Measurements from ENCODE around the gene PAPOLA.
"Not testable (repeated sequence)": the region's sequence is repeated elsewhere in the genome, so short reads cannot be mapped to it uniquely, and the experiment has no call there.

Gene PAPOLA

DNA sequence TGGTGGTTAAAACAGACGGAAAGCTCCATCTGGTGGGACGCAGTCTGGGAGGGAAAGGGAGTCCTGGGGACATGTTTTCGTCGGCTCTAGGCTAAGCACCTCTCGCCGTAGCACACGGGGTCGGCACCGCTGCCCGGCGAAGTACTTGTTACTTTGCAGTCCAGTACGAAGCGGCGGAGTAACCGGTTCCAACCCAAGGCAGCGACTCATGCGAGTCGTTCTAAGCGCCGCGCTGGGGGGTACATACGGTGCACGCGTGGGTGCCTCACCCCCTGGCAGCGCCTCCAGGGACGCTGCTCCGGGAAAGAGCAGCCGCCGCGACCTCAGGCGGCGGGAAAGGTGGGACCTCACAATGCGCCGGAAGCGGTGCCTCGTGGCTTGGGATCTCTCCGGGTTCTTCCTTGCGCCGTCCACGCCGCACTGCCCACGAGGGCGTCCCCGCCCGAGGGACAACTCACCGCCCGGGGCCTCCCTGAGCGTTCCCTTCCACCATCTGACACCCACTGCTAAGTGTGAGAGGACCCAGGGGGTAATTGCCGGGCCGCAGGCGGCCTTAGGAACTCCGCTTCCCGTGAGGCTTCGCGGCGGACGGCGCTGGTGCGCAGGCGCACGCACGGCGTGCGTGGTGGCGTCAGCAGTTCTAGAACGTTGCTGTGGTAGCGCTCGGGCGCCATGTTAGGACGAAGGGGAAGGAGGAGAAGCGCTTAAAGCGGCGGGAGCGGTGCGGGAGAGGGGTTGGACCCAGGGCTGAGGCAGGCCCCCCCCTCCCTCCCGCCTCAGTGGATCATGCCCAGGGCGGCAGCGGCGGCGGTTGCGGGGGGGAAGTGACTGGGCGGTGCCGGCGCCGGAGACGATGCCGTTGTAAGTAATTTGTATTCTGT lies at the start of gene PAPOLA:
Gene PAPOLA, plus strand, starts transcription at position 643 of the 881 bp plus-strand sequence. Its CDS starts 211 bp downstream, at position 854.
- H3K4me1 ChIP-seq (ENCODE audit: control insufficient read depth, insufficient read depth, low read length) = peaks cover 15% of the 10 kb centered on the region
- H3K9ac ChIP-seq (ENCODE audit: low read length) = peak within 1 kb of the TSS; percentile 83
- no peaks in the 10 kb centered on the region for H3K27me3 ChIP-seq (ENCODE audit: control insufficient read depth, insufficient read depth, low read length)

GRCh38 chr14:96452684-96453083 lies 49.5 kb upstream of the PAPOLA start:
- Histone ChIP-seq H3K36me3 (ENCODE audit: control insufficient read depth, insufficient read depth, low read length) (no peaks in the 10 kb centered on the region), H3K27ac (ENCODE audit: low read depth, low read length) (no peak overlapping the region), H3K27me3 (ENCODE audit: control insufficient read depth, insufficient read depth, low read length) (no peaks in the 10 kb centered on the region), H3K4me3 (ENCODE audit: low read length) (no peak overlapping the region), H3K4me1 (ENCODE audit: control insufficient read depth, insufficient read depth, low read length) (no peaks in the 10 kb centered on the region), H3K9ac (ENCODE audit: low read length) (no peak overlapping the region)

More for the DNA sequence above, at the start of gene PAPOLA:
- Histone ChIP-seq H3K27ac (ENCODE audit: low read depth, low read length) (peak within 1 kb of the TSS; percentile 89), H3K36me3 (ENCODE audit: control insufficient read depth, insufficient read depth, low read length) (no peaks in the 10 kb centered on the region), H3K4me3 (ENCODE audit: low read length) (peak within 1 kb of the TSS; percentile 65)

DNA sequence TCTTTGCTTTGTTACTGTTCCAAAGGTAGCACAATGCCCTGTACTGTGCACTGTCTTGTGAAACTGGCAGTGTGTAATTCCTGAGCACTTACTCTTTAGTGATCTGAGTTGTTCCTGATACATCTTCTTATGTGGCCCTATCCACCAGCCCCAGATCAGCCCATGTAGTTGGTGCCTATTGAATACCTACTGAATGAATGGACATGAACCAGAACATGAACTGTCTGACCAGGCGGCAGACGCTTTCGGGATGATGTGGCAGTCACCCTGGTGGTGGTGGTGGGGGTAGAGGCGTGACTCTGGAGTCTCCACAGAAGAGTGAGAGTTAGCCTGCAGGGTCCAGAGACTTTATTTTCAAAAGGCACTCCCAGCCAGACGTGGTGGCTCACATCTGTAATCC lies 46.6 kb upstream of the PAPOLA start:
- Histone ChIP-seq H3K9ac (ENCODE audit: low read length) (no peak overlapping the region), H3K4me1 (ENCODE audit: control insufficient read depth, insufficient read depth, low read length) (no peaks in the 10 kb centered on the region), H3K27me3 (ENCODE audit: control insufficient read depth, insufficient read depth, low read length) (no peaks in the 10 kb centered on the region), H3K36me3 (ENCODE audit: control insufficient read depth, insufficient read depth, low read length) (no peaks in the 10 kb centered on the region), H3K27ac (ENCODE audit: low read depth, low read length) (no peak overlapping the region), H3K4me3 (ENCODE audit: low read length) (no peak overlapping the region)

DNA sequence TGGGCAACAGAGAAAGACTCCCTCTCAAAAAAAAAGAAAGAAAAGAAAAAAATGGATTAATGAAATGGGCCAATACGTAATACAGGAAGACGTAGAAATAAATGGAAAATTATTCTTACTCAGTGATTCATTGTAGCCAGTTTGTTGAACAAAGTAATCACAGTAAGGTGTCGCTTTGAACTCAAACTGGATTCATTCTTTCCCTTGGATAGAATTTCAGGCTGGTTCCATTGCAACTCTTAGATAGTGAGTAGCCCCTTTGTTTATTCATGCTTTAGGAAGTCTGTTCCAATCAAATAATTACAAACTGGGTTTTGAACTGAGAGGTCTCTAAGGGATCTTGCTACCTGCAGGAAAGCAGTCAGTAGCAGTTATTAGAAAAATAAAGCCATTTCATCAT lies 42.3 kb upstream of the PAPOLA start:
- H3K9ac ChIP-seq (ENCODE audit: low read length) = no peak overlapping the region
- H3K4me1 ChIP-seq (ENCODE audit: control insufficient read depth, insufficient read depth, low read length) = no peaks in the 10 kb centered on the region
- H3K27me3 ChIP-seq (ENCODE audit: control insufficient read depth, insufficient read depth, low read length) = no peaks in the 10 kb centered on the region
- no peak overlapping the region for H3K27ac ChIP-seq (ENCODE audit: low read depth, low read length)
- H3K4me3 ChIP-seq (ENCODE audit: low read length) = no peak overlapping the region
- H3K36me3 ChIP-seq (ENCODE audit: control insufficient read depth, insufficient read depth, low read length) = no peaks in the 10 kb centered on the region

DNA sequence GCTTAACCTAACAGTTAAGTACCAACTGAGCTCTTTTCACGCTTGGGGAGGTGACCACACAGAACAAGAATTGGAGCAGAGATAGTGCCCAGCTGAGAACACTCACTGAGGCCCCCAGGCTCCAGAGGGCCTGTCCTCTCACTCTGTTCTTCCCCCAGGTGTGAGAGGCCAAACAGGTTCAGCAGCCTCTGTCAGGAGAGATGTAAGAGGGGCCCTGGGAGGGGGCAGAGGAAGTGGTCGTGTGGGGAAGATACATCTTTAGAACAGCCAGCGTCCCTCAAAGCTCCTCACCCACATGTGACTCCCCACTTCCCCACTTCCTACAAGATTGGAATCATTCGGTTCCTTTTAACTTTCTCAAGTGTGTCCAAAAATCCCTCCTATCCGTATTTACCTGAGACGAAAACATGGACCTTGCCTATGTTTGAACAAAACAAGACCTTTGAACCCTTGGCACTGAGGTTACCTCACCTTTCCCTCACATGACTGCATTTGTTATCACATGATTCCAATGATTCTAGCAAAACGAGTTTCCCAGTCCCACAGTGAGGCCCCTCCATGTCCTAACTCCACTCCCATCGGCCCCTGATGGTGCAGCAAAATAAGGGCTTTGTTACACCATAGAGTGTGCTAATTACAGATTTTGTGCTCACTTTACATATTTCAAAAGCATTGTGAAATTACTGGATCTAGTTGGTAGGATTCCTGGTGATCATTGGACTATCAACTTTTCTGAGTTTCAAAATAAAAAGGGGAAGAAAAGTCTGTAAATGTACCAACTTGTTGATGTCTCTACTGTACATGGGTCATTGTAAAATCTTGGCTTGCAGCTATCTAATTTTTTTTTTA lies 40.0 kb upstream of the PAPOLA start:
- Histone ChIP-seq H3K27me3 (ENCODE audit: control insufficient read depth, insufficient read depth, low read length) (no peaks in the 10 kb centered on the region), H3K4me1 (ENCODE audit: control insufficient read depth, insufficient read depth, low read length) (no peaks in the 10 kb centered on the region), H3K27ac (ENCODE audit: low read depth, low read length) (no peak overlapping the region), H3K4me3 (ENCODE audit: low read length) (no peak overlapping the region), H3K9ac (ENCODE audit: low read length) (no peak overlapping the region), H3K36me3 (ENCODE audit: control insufficient read depth, insufficient read depth, low read length) (no peaks in the 10 kb centered on the region)

DNA sequence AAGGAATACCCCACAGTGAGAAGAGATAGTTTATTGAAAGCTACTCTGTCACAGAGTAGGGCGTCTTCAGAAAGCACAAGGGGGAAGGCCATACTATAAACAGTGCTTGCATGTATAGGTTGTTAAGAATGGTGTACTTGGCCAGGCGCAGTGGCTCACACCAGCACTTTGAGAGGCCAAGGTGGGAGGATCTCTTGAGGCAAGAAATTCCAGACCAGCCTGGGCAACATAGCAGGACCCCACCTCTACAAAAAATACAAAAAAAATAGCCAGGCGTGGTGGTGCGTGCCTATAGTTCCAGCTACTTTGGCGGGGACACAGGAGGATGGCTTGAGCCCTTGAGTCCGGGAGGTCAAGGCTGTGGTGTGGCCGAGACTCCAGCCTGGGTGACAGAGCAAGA lies 38.0 kb upstream of the PAPOLA start:
- no peak overlapping the region for H3K4me3 ChIP-seq (ENCODE audit: low read length)
- H3K27ac ChIP-seq (ENCODE audit: low read depth, low read length) = no peak overlapping the region
- no peak overlapping the region for H3K9ac ChIP-seq (ENCODE audit: low read length)
- no peaks in the 10 kb centered on the region for H3K27me3 ChIP-seq (ENCODE audit: control insufficient read depth, insufficient read depth, low read length)
- H3K4me1 ChIP-seq (ENCODE audit: control insufficient read depth, insufficient read depth, low read length) = no peaks in the 10 kb centered on the region
- no peaks in the 10 kb centered on the region for H3K36me3 ChIP-seq (ENCODE audit: control insufficient read depth, insufficient read depth, low read length)

- Histone ChIP-seq H3K4me3 (ENCODE audit: low read length) (no peak overlapping the region), H3K9ac (ENCODE audit: low read length) (no peak overlapping the region), H3K36me3 (ENCODE audit: control insufficient read depth, insufficient read depth, low read length) (no peaks in the 10 kb centered on the region), H3K4me1 (ENCODE audit: control insufficient read depth, insufficient read depth, low read length) (no peaks in the 10 kb centered on the region), H3K27ac (ENCODE audit: low read depth, low read length) (no peak overlapping the region), H3K27me3 (ENCODE audit: control insufficient read depth, insufficient read depth, low read length) (no peaks in the 10 kb centered on the region)
These were observed 35.3 kb upstream of the PAPOLA start for GRCh38 chr14:96466918-96467317.

DNA sequence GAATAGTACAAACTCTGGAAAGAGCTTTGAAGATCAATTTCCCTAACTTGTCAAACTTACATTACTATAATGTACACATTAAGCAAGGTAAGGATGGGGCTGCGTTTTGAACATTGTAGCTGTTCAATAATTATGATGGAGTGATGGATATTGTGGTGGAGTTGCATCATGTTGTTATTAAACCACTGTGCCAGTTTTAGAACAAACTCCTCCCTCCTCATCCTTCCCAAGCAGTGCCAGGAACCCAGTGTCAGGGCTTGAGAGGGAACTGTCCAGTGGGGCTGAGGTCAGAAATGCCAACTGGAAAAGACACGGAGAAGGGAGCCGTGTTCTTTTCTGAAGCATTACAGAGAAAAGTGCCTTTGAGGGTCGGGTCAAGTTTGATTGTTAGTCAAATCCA lies 31.9 kb upstream of the PAPOLA start:
- no peaks in the 10 kb centered on the region for H3K27me3 ChIP-seq (ENCODE audit: control insufficient read depth, insufficient read depth, low read length)
- H3K4me1 ChIP-seq (ENCODE audit: control insufficient read depth, insufficient read depth, low read length) = no peaks in the 10 kb centered on the region
- H3K9ac ChIP-seq (ENCODE audit: low read length) = no peak overlapping the region
- H3K36me3 ChIP-seq (ENCODE audit: control insufficient read depth, insufficient read depth, low read length) = no peaks in the 10 kb centered on the region
- H3K4me3 ChIP-seq (ENCODE audit: low read length) = no peak overlapping the region
- H3K27ac ChIP-seq (ENCODE audit: low read depth, low read length) = no peak overlapping the region

DNA sequence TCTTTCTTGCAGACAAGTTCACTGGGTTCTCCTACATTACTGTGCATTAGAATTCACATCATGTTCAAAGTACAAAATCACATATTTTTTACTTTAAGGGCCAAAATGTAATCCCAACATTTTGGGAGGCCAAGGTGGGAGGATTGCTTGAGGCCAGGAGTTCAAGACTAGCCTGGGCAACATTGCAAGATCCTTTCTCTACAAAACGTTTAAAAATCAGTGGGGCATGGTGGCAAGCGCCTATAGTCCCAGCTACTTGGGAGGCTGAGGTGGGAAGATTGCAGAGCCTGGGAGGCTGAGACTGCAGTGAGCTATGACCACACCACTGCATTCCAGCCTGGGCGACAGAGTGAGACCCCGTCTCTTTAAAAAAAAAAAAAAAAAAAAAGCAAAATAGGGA lies 31.2 kb upstream of the PAPOLA start:
- H3K36me3 ChIP-seq (ENCODE audit: control insufficient read depth, insufficient read depth, low read length); H3K4me1 ChIP-seq (ENCODE audit: control insufficient read depth, insufficient read depth, low read length); H3K4me3 ChIP-seq (ENCODE audit: low read length); H3K27ac ChIP-seq (ENCODE audit: low read depth, low read length); H3K9ac ChIP-seq (ENCODE audit: low read length); H3K27me3 ChIP-seq (ENCODE audit: control insufficient read depth, insufficient read depth, low read length): not testable (repeated sequence)

DNA sequence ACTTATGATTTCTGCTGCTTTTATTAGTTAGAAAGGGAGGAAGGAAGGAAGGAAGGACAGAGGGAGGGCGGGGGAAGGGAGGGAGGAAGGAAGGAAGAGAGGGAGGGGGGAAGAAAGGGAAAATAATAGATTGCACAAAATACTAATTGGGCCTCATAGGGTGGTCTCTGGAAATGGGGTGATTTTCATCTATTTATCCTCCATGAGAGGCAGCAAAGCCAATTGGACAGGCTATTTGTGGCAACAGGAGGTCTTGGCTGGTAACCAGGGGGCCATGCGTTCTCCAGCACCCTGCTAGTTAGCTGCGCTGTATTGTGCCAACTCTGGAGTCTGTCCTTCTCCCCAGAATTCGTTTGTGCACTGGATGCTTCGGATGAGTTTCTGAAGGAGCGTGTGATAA lies 24.1 kb upstream of the PAPOLA start:
- no peak overlapping the region for H3K27ac ChIP-seq (ENCODE audit: low read depth, low read length)
- H3K4me3 ChIP-seq (ENCODE audit: low read length) = no peak overlapping the region
- H3K27me3 ChIP-seq (ENCODE audit: control insufficient read depth, insufficient read depth, low read length) = no peaks in the 10 kb centered on the region
- H3K36me3 ChIP-seq (ENCODE audit: control insufficient read depth, insufficient read depth, low read length) = no peaks in the 10 kb centered on the region
- H3K9ac ChIP-seq (ENCODE audit: low read length) = no peak overlapping the region
- no peaks in the 10 kb centered on the region for H3K4me1 ChIP-seq (ENCODE audit: control insufficient read depth, insufficient read depth, low read length)

DNA sequence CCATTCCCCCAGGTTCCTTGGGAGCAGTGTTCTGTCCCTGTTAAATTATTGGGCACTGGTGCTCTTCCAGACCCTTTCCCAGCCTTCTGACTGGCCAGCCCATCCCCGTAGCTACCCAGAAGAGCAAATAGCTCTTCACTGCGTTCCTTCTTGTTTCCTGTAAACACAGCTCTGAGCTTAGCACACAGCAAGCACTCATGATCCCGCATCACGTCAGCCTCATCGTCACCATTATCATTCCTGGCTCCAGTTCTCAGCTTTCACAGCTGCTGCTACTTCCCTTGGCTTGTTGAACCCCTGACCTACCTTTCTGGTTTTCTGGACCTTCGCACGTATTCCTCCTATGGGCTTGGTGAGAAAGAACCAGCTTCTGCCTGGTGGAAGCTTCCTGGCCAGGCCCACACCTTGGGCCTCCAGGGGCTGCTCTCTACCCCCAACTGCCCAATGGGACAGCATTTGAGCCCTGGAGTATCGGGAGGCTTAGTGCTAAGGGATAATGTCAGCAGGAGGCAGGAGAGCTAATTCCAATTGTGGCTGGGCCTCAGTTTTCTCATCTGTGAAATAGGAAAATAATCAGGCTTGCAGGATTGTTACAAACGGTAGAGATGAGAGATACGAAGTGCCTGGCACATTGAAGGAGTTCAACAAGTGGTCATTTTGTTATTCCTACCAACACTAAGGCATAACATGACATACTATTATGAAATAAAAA lies 22.6 kb upstream of the PAPOLA start:
- no peak overlapping the region for H3K9ac ChIP-seq (ENCODE audit: low read length)
- no peak overlapping the region for H3K4me3 ChIP-seq (ENCODE audit: low read length)
- no peaks in the 10 kb centered on the region for H3K27me3 ChIP-seq (ENCODE audit: control insufficient read depth, insufficient read depth, low read length)
- H3K27ac ChIP-seq (ENCODE audit: low read depth, low read length) = no peak overlapping the region
- H3K36me3 ChIP-seq (ENCODE audit: control insufficient read depth, insufficient read depth, low read length) = no peaks in the 10 kb centered on the region
- no peaks in the 10 kb centered on the region for H3K4me1 ChIP-seq (ENCODE audit: control insufficient read depth, insufficient read depth, low read length)

GRCh38 chr14:96481731-96482314 lies 20.4 kb upstream of the PAPOLA start:
- H3K9ac ChIP-seq (ENCODE audit: low read length) = no peak overlapping the region
- no peaks in the 10 kb centered on the region for H3K4me1 ChIP-seq (ENCODE audit: control insufficient read depth, insufficient read depth, low read length)
- no peaks in the 10 kb centered on the region for H3K27me3 ChIP-seq (ENCODE audit: control insufficient read depth, insufficient read depth, low read length)
- H3K27ac ChIP-seq (ENCODE audit: low read depth, low read length) = no peak overlapping the region
- H3K36me3 ChIP-seq (ENCODE audit: control insufficient read depth, insufficient read depth, low read length) = no peaks in the 10 kb centered on the region
- H3K4me3 ChIP-seq (ENCODE audit: low read length) = no peak overlapping the region

Data from rectal smooth muscle tissue (tissue), 1 donor.